Peyer's patch (tissue), 4 donors: ENCODE results near the gene JAK1. TPM values are rescaled to one million over a fixed set of nuclear protein-coding genes. Genes with fewer than 3 reads are reported as not detected.

Source experiments
- DNase-seq, 3 donors: peaks; one replicate each; pipeline ENCODE4 v3.0.0-alpha.2; 2017 to 2019
- H3K27ac ChIP-seq, 4 donors: fragments of 200-600 bp; sonication (generic); one replicate each; pipeline ENCODE4 v1.5.1; 2016 to 2019
- H3K27me3 ChIP-seq, 2 donors: fragments of 200-600 bp; sonication (generic); one replicate each; pipeline ENCODE4 v1.5.1; 2019
- H3K36me3 ChIP-seq, 3 donors: fragments of 200-600 bp; sonication (generic); one replicate each; pipeline ENCODE4 v1.5.1; 2016 to 2019
- H3K4me1 ChIP-seq, 4 donors: fragments of 200-600 bp; sonication (generic); one replicate each; pipeline ENCODE4 v1.5.1; 2016 to 2019
- H3K4me3 ChIP-seq, 4 donors: fragments of 200-600 bp; sonication (generic); 1 replicate in 3 of 4; 2 replicates in 1 of 4; pipeline ENCODE4 v1.5.1; 2016 to 2019; ENCODE audit warnings: mild to moderate bottlenecking in 1 of 4
- H3K9me3 ChIP-seq, 4 donors: fragments of 200-600 bp; sonication (generic); one replicate each; pipeline ENCODE4 v1.5.1; 2016 to 2019; ENCODE audit warnings: mild to moderate bottlenecking in 1 of 4
- POLR2A ChIP-seq, 2 donors: fragments of 450-650 bp; IDR thresholded peaks; one replicate each; pipeline ENCODE4 v1.5.1; 2017; ENCODE audit warnings: antibody characterized with exemption in 2 of 2, mild to moderate bottlenecking in 2 of 2, moderate library complexity in 2 of 2
- total RNA-seq, 4 donors: library from RNA; depleted of rRNA; stranded (reverse); fragments of >200 nt; gene quantifications; one replicate each; pipeline ENCODE4 v1.1.0, GENCODE V29; 2016
- TF ChIP-seq, protein P1 (sequence below), 6 experiments: fragments of 450-650 bp in 4 of 6; fragments of 200-600 bp in 2 of 6; sonication (generic) in 1 of 6; IDR thresholded peaks; one replicate each; pipeline ENCODE4 v1.5.1; 2017 to 2019; ENCODE audit warnings: antibody characterized with exemption in 6 of 6, mild to moderate bottlenecking in 3 of 6, moderate library complexity in 1 of 6

JAK1 gene
- total RNA-seq, 4 donors from 2014 or later: 116 to 251 (median 126) TPM

GRCh38 chr1:64885648-64886047 lies 80.7 kb downstream of the JAK1 start:
- TF ChIP-seq, protein P1, sequence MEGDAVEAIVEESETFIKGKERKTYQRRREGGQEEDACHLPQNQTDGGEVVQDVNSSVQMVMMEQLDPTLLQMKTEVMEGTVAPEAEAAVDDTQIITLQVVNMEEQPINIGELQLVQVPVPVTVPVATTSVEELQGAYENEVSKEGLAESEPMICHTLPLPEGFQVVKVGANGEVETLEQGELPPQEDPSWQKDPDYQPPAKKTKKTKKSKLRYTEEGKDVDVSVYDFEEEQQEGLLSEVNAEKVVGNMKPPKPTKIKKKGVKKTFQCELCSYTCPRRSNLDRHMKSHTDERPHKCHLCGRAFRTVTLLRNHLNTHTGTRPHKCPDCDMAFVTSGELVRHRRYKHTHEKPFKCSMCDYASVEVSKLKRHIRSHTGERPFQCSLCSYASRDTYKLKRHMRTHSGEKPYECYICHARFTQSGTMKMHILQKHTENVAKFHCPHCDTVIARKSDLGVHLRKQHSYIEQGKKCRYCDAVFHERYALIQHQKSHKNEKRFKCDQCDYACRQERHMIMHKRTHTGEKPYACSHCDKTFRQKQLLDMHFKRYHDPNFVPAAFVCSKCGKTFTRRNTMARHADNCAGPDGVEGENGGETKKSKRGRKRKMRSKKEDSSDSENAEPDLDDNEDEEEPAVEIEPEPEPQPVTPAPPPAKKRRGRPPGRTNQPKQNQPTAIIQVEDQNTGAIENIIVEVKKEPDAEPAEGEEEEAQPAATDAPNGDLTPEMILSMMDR (IDR thresholded peaks at IDR 0.05): no peak
- no peak overlapping the region for H3K27ac ChIP-seq
- H3K36me3 ChIP-seq: peaks cover 0 to 15% (median 0%) of the 10 kb centered on the region in 3 donors
- H3K4me1 ChIP-seq: peaks cover 0 to 16% (median 2%) of the 10 kb centered on the region in 4 donors
- no peak for DNase-seq
- no peaks in the 10 kb centered on the region for H3K27me3 ChIP-seq
- H3K4me3 ChIP-seq: no peak overlapping the region
- H3K9me3 ChIP-seq: no peaks in the 10 kb centered on the region

DNA sequence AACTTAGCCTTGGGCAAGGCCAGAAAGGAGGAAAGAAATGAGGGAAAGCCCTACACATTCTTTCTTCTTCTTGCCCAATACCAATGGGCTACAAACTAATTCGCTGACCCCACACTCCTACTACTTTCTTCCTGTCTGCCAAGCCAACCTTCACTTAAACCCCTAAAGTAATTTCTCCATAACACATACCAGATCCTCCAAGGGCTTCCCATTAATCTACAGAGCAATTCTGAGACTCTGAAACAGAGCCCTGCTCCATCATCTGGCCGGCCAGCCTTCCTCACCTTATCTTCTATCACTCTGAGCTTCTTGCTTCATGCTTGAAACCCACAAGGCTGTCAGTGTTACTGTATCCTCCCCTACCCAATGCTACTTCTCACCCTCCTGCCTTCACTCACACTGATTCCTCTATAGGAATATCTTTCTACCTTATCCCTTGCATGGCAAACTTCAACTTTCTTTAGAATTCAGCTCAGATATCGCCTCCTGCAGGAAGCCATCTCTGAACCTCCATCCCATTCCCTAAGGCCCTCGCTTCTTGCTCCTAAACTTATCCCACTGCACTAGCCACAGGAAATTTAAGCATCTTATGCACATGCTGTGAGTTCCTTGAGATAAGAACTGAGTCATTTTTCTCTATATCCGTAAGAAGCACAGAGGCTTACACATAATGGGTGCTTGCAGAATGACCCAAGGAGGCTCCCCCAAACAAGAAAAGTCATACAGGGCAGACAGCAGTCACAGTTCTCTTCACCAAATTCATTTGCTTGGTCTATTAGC lies 81.9 kb downstream of the JAK1 start:
- TF ChIP-seq POLR2A (IDR thresholded peaks at IDR 0.05): no peak
- TF ChIP-seq, protein P1 (IDR thresholded peaks at IDR 0.05): no peak
- DNase-seq: no peak
- Histone ChIP-seq H3K36me3 (peaks cover 0 to 15% (median 0%) of the 10 kb centered on the region in 3 donors), H3K4me3 (no peak overlapping the region), H3K27ac (no peak overlapping the region), H3K27me3 (no peaks in the 10 kb centered on the region), H3K4me1 (peaks cover 0 to 14% (median 0%) of the 10 kb centered on the region in 4 donors), H3K9me3 (no peaks in the 10 kb centered on the region)

DNA sequence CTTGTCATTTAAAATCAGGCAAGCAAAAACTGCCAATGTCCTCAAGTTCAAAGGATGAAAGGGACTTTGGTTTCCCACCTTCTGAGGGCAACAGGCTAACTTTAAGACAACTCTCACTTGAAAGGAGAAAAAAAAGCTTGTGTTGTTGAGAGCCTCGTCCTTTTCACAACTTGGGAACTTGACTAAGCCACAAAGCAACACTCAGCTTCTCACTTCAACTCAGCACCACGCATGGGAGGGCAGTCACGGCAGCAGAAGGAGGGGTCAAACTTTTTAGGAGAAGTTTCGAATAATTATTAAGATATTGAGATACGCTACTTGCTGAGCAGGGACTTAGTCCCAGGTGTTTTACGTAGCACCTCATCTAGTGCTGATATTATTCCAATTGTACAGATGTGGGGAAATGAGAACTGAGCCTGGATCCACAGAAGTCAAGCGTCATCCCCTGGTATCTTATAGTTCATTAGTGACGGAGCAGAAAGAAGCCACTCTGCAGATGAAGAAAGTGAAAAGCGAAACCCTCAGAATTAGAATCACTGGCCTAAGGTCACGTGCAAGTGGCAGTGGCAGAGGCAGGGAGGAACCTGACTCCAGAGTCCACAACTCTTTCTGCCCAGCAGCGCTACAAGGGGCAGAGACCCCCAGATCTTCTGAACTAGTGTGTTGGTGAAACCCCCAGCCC lies 83.6 kb downstream of the JAK1 start:
- Histone ChIP-seq H3K4me1 (peaks cover 0 to 1% (median 0%) of the 10 kb centered on the region in 4 donors), H3K4me3 (no peak overlapping the region), H3K27me3 (no peaks in the 10 kb centered on the region), H3K9me3 (no peaks in the 10 kb centered on the region), H3K27ac (peak overlapping the region in 1 of 4 donors; percentile 4), H3K36me3 (peaks cover 0 to 21% (median 0%) of the 10 kb centered on the region in 3 donors)
- no peak for DNase-seq
- TF ChIP-seq POLR2A (IDR thresholded peaks at IDR 0.05): no peak
- TF ChIP-seq, protein P1 (IDR thresholded peaks at IDR 0.05): no peak

GRCh38 chr1:64881281-64881680 lies 85.1 kb downstream of the JAK1 start:
- Histone ChIP-seq H3K27me3 (no peaks in the 10 kb centered on the region), H3K36me3 (peaks cover 0 to 34% (median 0%) of the 10 kb centered on the region in 3 donors), H3K27ac (no peak overlapping the region), H3K4me1 (no peaks in the 10 kb centered on the region), H3K9me3 (no peaks in the 10 kb centered on the region), H3K4me3 (no peak overlapping the region)
- TF ChIP-seq, protein P1 (IDR thresholded peaks at IDR 0.05): no peak
- no peak for TF ChIP-seq POLR2A (IDR thresholded peaks at IDR 0.05)
- no peak for DNase-seq

- Histone ChIP-seq H3K4me1 (no peaks in the 10 kb centered on the region), H3K27ac (no peak overlapping the region), H3K9me3 (no peaks in the 10 kb centered on the region), H3K27me3 (no peaks in the 10 kb centered on the region), H3K4me3 (no peak overlapping the region), H3K36me3 (peaks cover 0 to 43% (median 0%) of the 10 kb centered on the region in 3 donors)
- no peak for TF ChIP-seq POLR2A (IDR thresholded peaks at IDR 0.05)
- TF ChIP-seq, protein P1 (IDR thresholded peaks at IDR 0.05): no peak
- no peak for DNase-seq
Measured at GRCh38 chr1:64880449-64880848, 85.9 kb downstream of the JAK1 start.
